ENCODE data around the gene COL13A1. TPM values are rescaled to one million over a fixed set of nuclear protein-coding genes. Genes with fewer than 3 reads are reported as not detected.

COL13A1 gene
- total and polyA plus RNA-seq, 2 donors from 2014 or later = 4.0 to 5.2 TPM

DNA sequence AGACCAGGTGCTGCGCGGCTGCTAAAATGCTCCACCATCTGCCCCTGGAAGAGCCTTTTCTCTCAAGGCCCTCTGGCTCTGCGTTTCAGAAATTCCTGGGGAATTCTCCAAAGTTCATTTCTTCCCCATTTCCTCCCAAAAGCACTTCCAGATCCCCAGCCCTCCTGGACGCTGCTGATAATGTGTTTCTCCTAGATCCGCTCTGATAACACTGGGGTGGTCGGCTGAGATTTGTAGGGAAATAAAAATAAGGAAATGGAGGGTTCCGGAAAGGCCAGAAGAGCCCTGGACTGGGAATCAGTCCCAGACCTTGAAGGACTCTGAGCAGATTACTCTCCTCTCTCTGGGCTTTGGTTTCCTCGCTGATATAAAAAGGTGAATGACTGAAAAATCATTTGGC, 28.1 kb downstream of the COL13A1 start:
- Histone ChIP-seq H3K9ac (ENCODE audit: low read length in 3 of 3) (no peak overlapping the region), H3K27ac (ENCODE audit: low read depth in 2 of 2, low read length in 2 of 2) (no peak overlapping the region), H3K4me3 (ENCODE audit: low read length in 3 of 3) (no peak overlapping the region), H3K36me3 (ENCODE audit: control insufficient read depth in 2 of 3, insufficient read depth in 3 of 3, low read length in 3 of 3) (no peaks in the 10 kb centered on the region), H3K27me3 (ENCODE audit: control insufficient read depth, insufficient read depth, low read length) (no peaks in the 10 kb centered on the region), H3K9me3 (ENCODE audit: control insufficient read depth in 2 of 3, insufficient read depth in 1 of 3, low read length in 3 of 3) (no peaks in the 10 kb centered on the region), H3K4me1 (ENCODE audit: control insufficient read depth in 2 of 3, insufficient read depth in 2 of 3, low read depth in 1 of 3, low read length in 3 of 3) (no peaks in the 10 kb centered on the region)
- no peak for FAIRE-seq
- peak in 1 of 5 donors; percentile 56 for DNase-seq
- intact Hi-C loops (cut with DNase I) = no loop called here
- no peak for TF ChIP-seq CTCF (IDR thresholded peaks at IDR 0.05; ENCODE audit: borderline replicate concordance, extremely low read depth, insufficient read depth)

GRCh38 chr10:69831231-69831855, 29.6 kb downstream of the COL13A1 start:
- intact Hi-C loops (cut with DNase I) = no loop called here
- FAIRE-seq = no peak

GRCh38 chr10:69835233-69835632, 33.5 kb downstream of the COL13A1 start:
- Histone ChIP-seq H3K4me1 (ENCODE audit: control insufficient read depth in 2 of 3, insufficient read depth in 2 of 3, low read depth in 1 of 3, low read length in 3 of 3) (no peaks in the 10 kb centered on the region), H3K27ac (ENCODE audit: low read depth in 2 of 2, low read length in 2 of 2) (no peak overlapping the region), H3K27me3 (ENCODE audit: control insufficient read depth, insufficient read depth, low read length) (no peaks in the 10 kb centered on the region), H3K9me3 (ENCODE audit: control insufficient read depth in 2 of 3, insufficient read depth in 1 of 3, low read length in 3 of 3) (no peaks in the 10 kb centered on the region), H3K9ac (ENCODE audit: low read length in 3 of 3) (no peak overlapping the region), H3K4me3 (ENCODE audit: low read length in 3 of 3) (no peak overlapping the region), H3K36me3 (ENCODE audit: control insufficient read depth in 2 of 3, insufficient read depth in 3 of 3, low read length in 3 of 3) (no peaks in the 10 kb centered on the region)
- intact Hi-C loops (cut with DNase I) = no loop called here
- DNase-seq = no peak
- FAIRE-seq = no peak
- no peak for TF ChIP-seq CTCF (IDR thresholded peaks at IDR 0.05; ENCODE audit: borderline replicate concordance, extremely low read depth, insufficient read depth)

More at GRCh38 chr10:69831231-69831855, 29.6 kb downstream of the COL13A1 start:
- no peak for TF ChIP-seq CTCF (IDR thresholded peaks at IDR 0.05; ENCODE audit: borderline replicate concordance, extremely low read depth, insufficient read depth)
- Histone ChIP-seq H3K4me1 (ENCODE audit: control insufficient read depth in 2 of 3, insufficient read depth in 2 of 3, low read depth in 1 of 3, low read length in 3 of 3) (no peaks in the 10 kb centered on the region), H3K27me3 (ENCODE audit: control insufficient read depth, insufficient read depth, low read length) (no peaks in the 10 kb centered on the region), H3K4me3 (ENCODE audit: low read length in 3 of 3) (no peak overlapping the region), H3K27ac (ENCODE audit: low read depth in 2 of 2, low read length in 2 of 2) (no peak overlapping the region), H3K36me3 (ENCODE audit: control insufficient read depth in 2 of 3, insufficient read depth in 3 of 3, low read length in 3 of 3) (no peaks in the 10 kb centered on the region), H3K9me3 (ENCODE audit: control insufficient read depth in 2 of 3, insufficient read depth in 1 of 3, low read length in 3 of 3) (no peaks in the 10 kb centered on the region), H3K9ac (ENCODE audit: low read length in 3 of 3) (no peak overlapping the region)
- no peak for DNase-seq

All from kidney (tissue), 14 donors.